ENCODE data around the gene TUBB1. TPM values are rescaled to one million over a fixed set of nuclear protein-coding genes. Genes with fewer than 3 reads are reported as not detected.

TUBB1 gene
- polyA plus RNA-seq, 1 experiment = 0.01 TPM

DNA sequence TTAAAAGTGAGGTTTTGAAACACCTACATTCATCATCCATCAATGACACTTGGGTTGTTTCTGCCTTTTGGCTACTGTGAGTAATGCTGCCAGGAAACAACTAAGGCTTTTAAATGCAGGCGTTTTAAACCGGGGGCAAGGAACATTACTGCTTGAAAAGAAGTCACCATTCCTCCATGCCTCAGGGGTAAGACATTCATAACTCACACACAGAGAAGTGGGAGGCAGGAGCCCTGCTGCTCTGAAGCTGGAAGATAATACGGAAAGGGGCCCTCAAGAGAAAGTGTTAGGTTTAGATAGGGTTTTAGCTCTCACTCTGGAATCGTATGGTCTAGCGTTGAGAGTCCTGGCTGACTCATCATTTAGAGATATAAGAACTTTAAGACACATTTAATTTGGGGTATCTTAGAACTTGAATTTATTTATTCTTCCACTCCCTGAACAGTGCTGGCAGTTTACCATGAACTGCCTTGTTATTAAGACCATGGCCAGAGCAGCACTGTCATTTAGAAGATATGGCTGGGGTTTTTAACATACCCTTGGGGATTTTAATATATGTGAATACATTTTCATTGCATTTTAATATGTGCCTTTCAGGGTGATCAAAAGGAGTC lies 1.8 kb downstream of the TUBB1 start:
- ChIA-PET CTCF (no interaction called here), POLR2A (interaction anchor here (0.6 kb wide), 1 partner anchor 141 kb away, joined by 3 read pairs; no protein-coding TSS in a partner anchor)
- DNase-seq (ENCODE audit: low read depth) = no peak
- Histone ChIP-seq H3K27me3 (ENCODE audit: control insufficient read depth, insufficient read depth, low read length) (no peaks in the 10 kb centered on the region), H3K4me3 (ENCODE audit: low read depth, low read length) (no peak overlapping the region), H3K36me3 (ENCODE audit: control insufficient read depth, insufficient read depth, low read length) (peaks cover 15% of the 10 kb centered on the region)
- TF ChIP-seq, protein P1, sequence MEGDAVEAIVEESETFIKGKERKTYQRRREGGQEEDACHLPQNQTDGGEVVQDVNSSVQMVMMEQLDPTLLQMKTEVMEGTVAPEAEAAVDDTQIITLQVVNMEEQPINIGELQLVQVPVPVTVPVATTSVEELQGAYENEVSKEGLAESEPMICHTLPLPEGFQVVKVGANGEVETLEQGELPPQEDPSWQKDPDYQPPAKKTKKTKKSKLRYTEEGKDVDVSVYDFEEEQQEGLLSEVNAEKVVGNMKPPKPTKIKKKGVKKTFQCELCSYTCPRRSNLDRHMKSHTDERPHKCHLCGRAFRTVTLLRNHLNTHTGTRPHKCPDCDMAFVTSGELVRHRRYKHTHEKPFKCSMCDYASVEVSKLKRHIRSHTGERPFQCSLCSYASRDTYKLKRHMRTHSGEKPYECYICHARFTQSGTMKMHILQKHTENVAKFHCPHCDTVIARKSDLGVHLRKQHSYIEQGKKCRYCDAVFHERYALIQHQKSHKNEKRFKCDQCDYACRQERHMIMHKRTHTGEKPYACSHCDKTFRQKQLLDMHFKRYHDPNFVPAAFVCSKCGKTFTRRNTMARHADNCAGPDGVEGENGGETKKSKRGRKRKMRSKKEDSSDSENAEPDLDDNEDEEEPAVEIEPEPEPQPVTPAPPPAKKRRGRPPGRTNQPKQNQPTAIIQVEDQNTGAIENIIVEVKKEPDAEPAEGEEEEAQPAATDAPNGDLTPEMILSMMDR (IDR thresholded peaks at IDR 0.05; ENCODE audit: insufficient read depth, low read depth, low read length) = no peak

DNA sequence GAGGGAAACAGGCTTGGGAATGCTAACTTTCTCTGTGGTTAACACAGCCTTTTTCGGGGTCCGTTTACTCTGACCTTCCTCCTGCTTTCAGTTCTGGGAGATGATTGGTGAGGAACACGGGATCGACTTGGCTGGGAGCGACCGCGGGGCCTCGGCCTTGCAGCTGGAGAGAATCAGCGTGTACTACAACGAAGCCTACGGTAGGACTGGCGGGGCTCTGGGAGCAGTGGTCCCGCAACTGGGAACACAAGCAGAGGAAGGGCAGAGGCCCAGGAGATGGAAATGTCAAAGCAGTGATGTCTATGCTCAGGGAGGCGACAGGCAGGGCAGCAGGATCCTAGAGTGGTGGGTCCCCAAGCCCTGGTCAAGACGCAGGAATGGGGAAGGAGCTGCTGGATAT lies 3.5 kb downstream of the TUBB1 start:
- no peak for DNase-seq (ENCODE audit: low read depth)
- Histone ChIP-seq H3K27me3 (ENCODE audit: control insufficient read depth, insufficient read depth, low read length) (no peaks in the 10 kb centered on the region), H3K4me3 (ENCODE audit: low read depth, low read length) (no peak overlapping the region), H3K36me3 (ENCODE audit: control insufficient read depth, insufficient read depth, low read length) (peaks cover 15% of the 10 kb centered on the region)
- ChIA-PET POLR2A (no interaction called here), CTCF (no interaction called here)
- TF ChIP-seq, protein P1 (IDR thresholded peaks at IDR 0.05; ENCODE audit: insufficient read depth, low read depth, low read length) = no peak

DNA sequence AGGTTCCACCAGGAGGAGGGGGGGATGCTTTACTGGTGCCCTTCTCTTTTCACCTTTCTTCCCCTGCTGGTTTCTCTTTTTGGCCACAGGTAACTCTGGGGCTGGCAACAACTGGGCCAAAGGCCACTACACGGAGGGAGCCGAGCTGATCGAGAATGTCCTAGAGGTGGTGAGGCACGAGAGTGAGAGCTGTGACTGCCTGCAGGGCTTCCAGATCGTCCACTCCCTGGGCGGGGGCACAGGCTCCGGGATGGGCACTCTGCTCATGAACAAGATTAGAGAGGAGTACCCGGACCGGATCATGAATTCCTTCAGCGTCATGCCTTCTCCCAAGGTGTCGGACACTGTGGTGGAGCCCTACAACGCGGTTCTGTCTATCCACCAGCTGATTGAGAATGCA lies 4.4 kb downstream of the TUBB1 start:
- H3K36me3 ChIP-seq (ENCODE audit: control insufficient read depth, insufficient read depth, low read length) = peaks cover 15% of the 10 kb centered on the region

DNA sequence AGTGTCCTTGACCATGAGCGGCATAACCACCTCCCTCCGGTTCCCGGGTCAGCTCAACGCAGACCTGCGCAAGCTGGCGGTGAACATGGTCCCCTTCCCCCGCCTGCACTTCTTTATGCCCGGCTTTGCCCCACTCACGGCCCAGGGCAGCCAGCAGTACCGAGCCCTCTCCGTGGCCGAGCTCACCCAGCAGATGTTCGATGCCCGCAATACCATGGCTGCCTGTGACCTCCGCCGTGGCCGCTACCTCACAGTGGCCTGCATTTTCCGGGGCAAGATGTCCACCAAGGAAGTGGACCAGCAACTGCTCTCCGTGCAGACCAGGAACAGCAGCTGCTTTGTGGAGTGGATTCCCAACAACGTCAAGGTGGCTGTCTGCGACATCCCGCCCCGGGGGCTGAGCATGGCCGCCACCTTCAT lies 4.9 kb downstream of the TUBB1 start:
- TF ChIP-seq, protein P1 (IDR thresholded peaks at IDR 0.05; ENCODE audit: insufficient read depth, low read depth, low read length) = no peak
- ChIA-PET POLR2A (no interaction called here), CTCF (interaction anchor here (0.7 to 1.1 kb wide), 2 partner anchors 8 to 14 kb away, joined by 3 to 4 read pairs; no protein-coding TSS in a partner anchor)
- Histone ChIP-seq H3K27me3 (ENCODE audit: control insufficient read depth, insufficient read depth, low read length) (no peaks in the 10 kb centered on the region), H3K4me3 (ENCODE audit: low read depth, low read length) (no peak overlapping the region), H3K36me3 (ENCODE audit: control insufficient read depth, insufficient read depth, low read length) (peaks cover 15% of the 10 kb centered on the region)
- no peak for DNase-seq (ENCODE audit: low read depth)

More for the DNA sequence above, 4.4 kb downstream of the TUBB1 start:
- no peak for DNase-seq (ENCODE audit: low read depth)
- no peak overlapping the region for H3K4me3 ChIP-seq (ENCODE audit: low read depth, low read length)
- ChIA-PET POLR2A (no interaction called here), CTCF (interaction anchor here (0.7 to 1.1 kb wide), 2 partner anchors 8 to 14 kb away, joined by 3 to 4 read pairs; no protein-coding TSS in a partner anchor)
- no peaks in the 10 kb centered on the region for H3K27me3 ChIP-seq (ENCODE audit: control insufficient read depth, insufficient read depth, low read length)
- TF ChIP-seq, protein P1 (IDR thresholded peaks at IDR 0.05; ENCODE audit: insufficient read depth, low read depth, low read length) = no peak

DNA sequence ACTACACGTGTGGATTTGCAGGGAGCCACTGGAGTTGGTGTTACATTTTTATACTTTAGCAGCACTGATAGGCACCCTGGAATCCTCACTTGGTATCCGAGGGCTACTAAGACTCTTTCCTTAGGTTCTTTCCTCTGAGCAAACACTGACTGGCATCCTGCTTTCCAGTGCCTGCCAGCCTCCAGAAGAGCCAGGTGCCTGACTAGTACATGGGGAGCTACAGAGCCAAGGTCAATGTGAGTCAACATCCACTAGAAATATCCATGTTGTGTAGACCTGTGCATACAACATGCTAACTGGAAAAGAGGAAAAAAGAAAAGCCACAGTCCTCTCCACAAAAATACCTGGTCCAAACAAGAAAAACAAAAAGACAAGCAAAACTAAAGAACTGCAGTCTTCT lies 5.9 kb downstream of the TUBB1 start:
- no peaks in the 10 kb centered on the region for H3K27me3 ChIP-seq (ENCODE audit: control insufficient read depth, insufficient read depth, low read length)
- ChIA-PET POLR2A (no interaction called here), CTCF (no interaction called here)
- DNase-seq (ENCODE audit: low read depth) = no peak
- peaks cover 15% of the 10 kb centered on the region for H3K36me3 ChIP-seq (ENCODE audit: control insufficient read depth, insufficient read depth, low read length)
- TF ChIP-seq, protein P1 (IDR thresholded peaks at IDR 0.05; ENCODE audit: insufficient read depth, low read depth, low read length) = no peak
- H3K4me3 ChIP-seq (ENCODE audit: low read depth, low read length) = no peak overlapping the region
